GM12892 (cell line): ENCODE results near the gene PTK6.
"Not testable (repeated sequence)": the region's sequence is repeated elsewhere in the genome, so short reads cannot be mapped to it uniquely, and the experiment has no call there.

Source experiments
- DNase-seq: peaks from one replicate; pipeline ENCODE4 v3.0.0; 2011; ENCODE audit not compliant: insufficient read length
- FAIRE-seq: peaks from 2 replicates; lab custom pipeline; 2011; peaks lifted over from hg19 to GRCh38; lab: Jason Lieb, UNC
- POLR2A ChIP-seq: IDR thresholded peaks from 2 replicates; pipeline ENCODE4 v1.6.1; 2011; ENCODE audit warnings: low read depth, low read length, control low read depth
- POLR2AphosphoS5 ChIP-seq: IDR thresholded peaks from 2 replicates; pipeline ENCODE4 v1.6.1; 2011; ENCODE audit warnings: low read depth, low read length, control low read depth
- TAF1 ChIP-seq: IDR thresholded peaks from 2 replicates; pipeline ENCODE4 v1.6.1; 2011; ENCODE audit warnings: low read depth, mild to moderate bottlenecking, control low read depth, low read length, borderline replicate concordance

The PTK6 gene

GRCh38 chr20:63574829-63575743 lies 37.9 kb upstream of the PTK6 start:
- no peak for DNase-seq
- no peak for FAIRE-seq
- no peak for TF ChIP-seq POLR2AphosphoS5
- TF ChIP-seq TAF1, result no peak
- no peak for TF ChIP-seq POLR2A

DNA sequence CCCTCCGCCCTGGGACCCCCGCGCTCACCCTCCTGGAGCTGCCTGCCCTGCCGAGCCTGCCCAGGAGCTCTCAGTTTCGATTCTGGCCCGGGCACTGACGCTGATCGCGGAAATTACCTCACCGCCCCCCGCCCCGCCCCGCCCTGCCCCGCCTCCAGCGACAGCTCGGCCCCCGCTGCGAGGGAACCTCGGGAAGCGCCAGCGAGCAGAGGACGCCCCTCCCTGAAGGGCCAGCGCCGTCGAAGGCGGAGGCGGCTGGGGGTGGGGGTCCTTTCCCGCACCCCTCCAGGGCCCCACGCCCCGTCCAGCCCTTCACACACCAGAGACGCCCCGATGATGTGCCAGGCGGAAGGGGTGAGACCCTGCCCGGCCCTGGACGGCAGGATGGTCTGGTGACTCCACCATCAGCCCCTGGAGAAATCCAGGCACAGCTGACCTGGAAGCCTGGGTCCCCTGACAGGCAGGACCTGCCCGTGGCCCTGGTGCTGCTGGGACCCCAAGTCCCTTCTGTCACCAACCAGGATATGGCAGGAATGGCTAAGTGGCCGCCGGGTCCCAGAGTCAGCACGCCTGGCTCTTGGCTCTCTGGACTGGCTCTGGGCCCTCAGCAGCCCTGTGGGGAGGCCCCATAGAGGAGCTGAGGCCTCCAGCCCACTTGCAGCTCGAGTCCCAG lies 37.1 kb upstream of the PTK6 start, which contains the start of gene HELZ2:
HELZ2 (minus strand) TSS at position 84 of the 673 bp plus-strand sequence. CDS start 1,854 bp downstream, outside the sequence.
- TF ChIP-seq POLR2AphosphoS5, result no peak
- no peak for TF ChIP-seq TAF1
- TF ChIP-seq POLR2A, result no peak
- DNase-seq (peak; percentile 86), FAIRE-seq (no peak)

DNA sequence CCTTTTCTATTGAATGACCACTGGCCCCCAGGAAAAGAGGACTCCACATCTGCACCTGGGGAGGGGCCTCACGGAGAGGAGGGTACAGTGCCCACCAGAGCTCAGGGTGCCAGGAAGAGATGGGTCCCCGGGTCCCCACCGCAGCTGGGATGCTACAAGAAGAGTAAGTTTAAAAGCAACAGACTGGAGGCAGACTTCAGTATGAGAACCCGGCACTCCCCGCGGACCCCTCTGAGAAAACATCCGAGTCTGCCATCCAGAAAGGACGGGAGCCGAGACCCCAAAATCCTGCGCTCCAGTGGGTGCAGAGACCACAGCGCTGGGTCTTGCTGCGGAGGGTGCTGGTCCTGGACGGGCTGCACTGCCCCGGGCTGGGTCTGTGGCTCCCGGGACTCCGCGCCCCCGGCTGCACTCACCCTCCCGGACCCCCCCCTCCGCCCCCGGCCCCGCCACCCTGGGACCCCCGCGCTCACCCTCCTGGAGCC lies 36.5 kb upstream of the PTK6 start:
- DNase-seq, result no peak
- no peak for TF ChIP-seq POLR2AphosphoS5
- TF ChIP-seq POLR2A, result no peak
- no peak for TF ChIP-seq TAF1
- no peak for FAIRE-seq

GRCh38 chr20:63572788-63573646 lies 35.8 kb upstream of the PTK6 start:
- no peak for TF ChIP-seq POLR2A
- no peak for TF ChIP-seq POLR2AphosphoS5
- no peak for TF ChIP-seq TAF1
- DNase-seq, result no peak
- FAIRE-seq, result no peak

GRCh38 chr20:63572071-63572787 lies 35.1 kb upstream of the PTK6 start:
- TF ChIP-seq TAF1 (no peak), POLR2A (no peak), POLR2AphosphoS5 (no peak)
- FAIRE-seq, result no peak
- no peak for DNase-seq

DNA sequence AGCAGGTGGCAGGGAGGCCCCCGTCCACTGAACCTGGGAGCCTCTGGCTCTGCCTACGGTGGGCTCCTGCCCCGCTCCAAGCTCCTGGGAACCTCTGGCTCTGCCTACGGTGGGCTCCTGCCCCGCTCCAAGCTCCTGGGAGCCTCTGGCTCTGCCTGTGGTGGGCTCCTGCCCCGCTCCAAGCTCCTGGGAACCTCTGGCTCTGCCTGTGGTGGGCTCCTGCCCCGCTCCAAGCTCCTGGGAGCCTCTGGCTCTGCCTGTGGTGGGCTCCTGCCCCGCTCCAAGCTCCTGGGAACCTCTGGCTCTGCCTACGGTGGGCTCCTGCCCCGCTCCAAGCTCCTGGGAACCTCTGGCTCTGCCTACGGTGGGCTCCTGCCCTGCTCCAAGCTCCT lies 33.9 kb upstream of the PTK6 start:
- FAIRE-seq, DNase-seq: not testable (repeated sequence)

DNA sequence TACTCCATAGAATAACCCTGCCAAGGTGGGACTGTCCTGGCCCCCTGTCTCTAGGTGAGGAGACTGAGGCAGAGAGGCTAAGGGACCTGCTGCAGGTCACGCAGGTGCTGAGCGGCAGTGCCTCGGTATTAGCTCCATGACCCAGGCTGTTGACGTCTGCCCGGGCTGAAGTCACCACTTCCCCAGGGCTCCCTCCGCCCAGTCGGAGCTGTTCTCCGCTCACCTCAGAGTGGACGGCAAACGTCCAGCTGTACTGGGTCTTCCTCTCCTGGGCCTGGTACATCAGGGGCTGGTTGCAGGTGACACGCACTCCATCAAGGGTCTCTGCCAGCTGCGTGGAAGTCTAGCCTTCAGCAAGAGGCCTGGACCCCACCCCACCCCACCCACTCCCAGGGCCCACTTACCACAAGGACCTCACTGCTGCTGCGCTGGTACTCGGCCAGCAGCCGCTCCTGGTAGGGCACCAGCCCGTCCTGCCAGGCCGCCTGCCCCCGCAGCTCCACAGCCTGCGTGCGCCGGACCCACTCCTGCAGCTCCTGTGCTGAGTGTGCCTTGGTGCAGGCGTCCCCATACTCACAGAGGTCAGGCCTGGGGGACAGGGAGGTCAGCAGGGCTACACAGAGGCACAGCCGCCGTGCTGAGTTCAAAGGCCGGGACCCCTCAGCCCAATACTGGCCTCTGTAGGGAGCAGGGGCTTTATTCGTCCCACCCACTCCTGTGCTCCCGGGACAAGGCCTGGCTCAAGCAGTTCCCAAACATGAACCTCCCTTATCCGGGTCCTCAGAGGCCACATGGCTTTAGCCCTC lies 33.3 kb upstream of the PTK6 start:
- FAIRE-seq (no peak), DNase-seq (no peak)
- no peak for TF ChIP-seq POLR2AphosphoS5
- no peak for TF ChIP-seq POLR2A
- TF ChIP-seq TAF1, result no peak

GRCh38 chr20:63568986-63569949 lies 32.1 kb upstream of the PTK6 start:
- DNase-seq, result no peak
- no peak for TF ChIP-seq POLR2A
- TF ChIP-seq TAF1, result no peak
- TF ChIP-seq POLR2AphosphoS5, result no peak
- peak; percentile 9 for FAIRE-seq

- TF ChIP-seq POLR2AphosphoS5 (no peak; the same call in 1 of the 2 replicates), POLR2A (peak; percentile 33; the same call in 1 of the 2 replicates)
- FAIRE-seq (peak; percentile 36), DNase-seq (no peak)
Observed at GRCh38 chr20:63568170-63568981, 31.2 kb upstream of the PTK6 start.
